GM12892 (cell line): ENCODE data around the gene NCLN.

ENCODE experiments used
- POLR2A ChIP-seq: IDR thresholded peaks from 2 replicates; pipeline ENCODE4 v1.6.1; 2011; ENCODE audit warnings: low read depth, low read length, control low read depth
- POLR2AphosphoS5 ChIP-seq: IDR thresholded peaks from 2 replicates; pipeline ENCODE4 v1.6.1; 2011; ENCODE audit warnings: low read depth, low read length, control low read depth

DNA sequence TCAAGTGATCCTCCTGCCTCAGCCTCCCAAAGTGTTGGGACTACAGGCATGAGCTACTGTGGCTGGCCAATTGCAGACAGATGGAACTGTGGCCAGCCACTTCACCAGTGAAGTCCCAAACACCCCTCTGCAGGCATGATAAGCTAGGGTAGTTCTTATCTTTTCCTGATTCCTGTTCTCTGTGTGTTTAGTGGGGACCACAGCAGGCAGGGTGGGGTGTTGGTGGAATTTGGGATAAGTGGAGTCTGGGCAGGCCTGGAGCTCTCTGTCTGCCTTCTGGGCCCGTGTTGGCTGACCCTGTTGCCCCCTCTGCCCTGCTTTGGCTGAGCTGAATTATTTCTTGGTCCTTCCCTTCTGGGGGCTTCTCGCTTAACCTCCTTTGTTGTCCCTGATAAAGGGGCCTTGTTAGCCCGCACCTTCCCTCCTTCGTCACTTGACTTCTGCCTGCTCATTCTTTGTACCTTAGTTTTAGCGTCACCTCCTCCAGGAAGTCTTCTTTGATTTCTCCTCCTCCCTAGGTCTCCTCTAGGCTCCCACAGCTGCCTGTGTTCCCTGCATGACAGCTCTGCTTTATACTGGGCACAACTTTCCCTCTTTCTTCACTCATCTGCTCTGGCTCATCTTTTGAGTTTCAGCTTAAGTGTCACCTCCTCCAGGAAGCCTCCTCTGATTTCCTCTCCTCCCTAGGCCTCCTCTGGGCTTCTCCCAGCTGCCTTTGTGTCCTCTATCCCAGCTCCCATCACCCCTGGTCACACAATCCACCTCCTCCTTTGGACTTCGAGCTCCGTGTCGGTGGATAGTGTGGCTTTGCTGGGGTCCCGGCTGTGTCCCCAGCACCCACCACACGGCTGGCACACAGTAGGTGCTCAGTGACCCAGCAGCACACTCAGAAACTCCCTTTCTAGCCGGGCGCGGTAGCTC, 1.7 kb upstream of the NCLN start:
- no peak for TF ChIP-seq POLR2AphosphoS5
- TF ChIP-seq POLR2A, result no peak
